Smooth muscle cell (in vitro differentiated cells): ENCODE data around the gene DIP2C. TPM values are rescaled to one million over a fixed set of nuclear protein-coding genes. Genes with fewer than 3 reads are reported as not detected.

Experiments
- DNase-seq: peaks from one replicate; lab custom pipeline; 2025; ENCODE audit not compliant: unreplicated experiment; lab: John Stamatoyannopoulos, UW
- H2AFZ ChIP-seq: fragments of 200-600 bp; sonication (generic); 2 replicates; pipeline ENCODE4 v1.6.0; 2016; ENCODE audit warnings: antibody characterized with exemption, low read depth, mild to moderate bottlenecking
- H3F3A ChIP-seq: fragments of 200-600 bp; sonication (generic); 2 replicates; pipeline ENCODE4 v1.6.0; 2017; ENCODE audit warnings: antibody characterized with exemption, low read depth
- H3K27ac ChIP-seq: fragments of 200-600 bp; sonication (generic); 2 replicates; pipeline ENCODE4 v1.5.1; 2016; ENCODE audit warnings: low read depth, mild to moderate bottlenecking
- H3K27me3 ChIP-seq: fragments of 200-600 bp; sonication (generic); 2 replicates; pipeline ENCODE4 v1.6.1; 2016; ENCODE audit warnings: low read depth, mild to moderate bottlenecking
- H3K36me3 ChIP-seq: fragments of 200-600 bp; sonication (generic); 2 replicates; pipeline ENCODE4 v1.5.1; 2016; ENCODE audit warnings: low read depth
- H3K4me1 ChIP-seq: fragments of 200-600 bp; sonication (generic); 2 replicates; pipeline ENCODE4 v1.5.1; 2016; ENCODE audit warnings: low read depth
- H3K4me2 ChIP-seq: fragments of 200-600 bp; sonication (generic); 2 replicates; pipeline ENCODE4 v1.6.0; 2016; ENCODE audit warnings: mild to moderate bottlenecking
- H3K4me3 ChIP-seq: fragments of 200-600 bp; sonication (generic); 2 replicates; pipeline ENCODE4 v1.5.1; 2016; ENCODE audit warnings: mild to moderate bottlenecking
- H3K79me2 ChIP-seq: fragments of 200-600 bp; sonication (generic); 2 replicates; pipeline ENCODE4 v1.6.0; 2016; ENCODE audit warnings: low read depth, mild to moderate bottlenecking
- H3K9ac ChIP-seq: fragments of 200-600 bp; sonication (generic); 2 replicates; pipeline ENCODE4 v1.6.0; 2016; ENCODE audit warnings: low read depth
- H3K9me3 ChIP-seq: fragments of 200-600 bp; sonication (generic); replicated peaks from 2 replicates; pipeline ENCODE4 v1.5.1; 2016; ENCODE audit warnings: low read depth
- H4K20me1 ChIP-seq: fragments of 200-600 bp; sonication (generic); 2 replicates; pipeline ENCODE4 v1.6.0; 2016; ENCODE audit warnings: low read depth
- CTCF ChIP-seq: fragments of 200-600 bp; sonication (generic); IDR thresholded peaks from 2 replicates; pipeline ENCODE4 v1.5.1; 2017; ENCODE audit warnings: borderline replicate concordance, mild to moderate bottlenecking, antibody characterized with exemption; ENCODE audit not compliant: insufficient read depth, poor library complexity, severe bottlenecking
- WGBS: methylation state at CpG from one replicate; pipeline ENCODE4 v1.1.7; 2016; ENCODE audit warnings: low lambda C conversion rate; 5-methylcytosine and 5-hydroxymethylcytosine counted together
- polyA plus RNA-seq: library from polyadenylated mRNA; unstranded; fragments of >200 nt; fragmentation: Nextera tagmentation; extraction: Ambion mirVana; gene quantifications from 2 replicates; pipeline ENCODE4 v1.2.1, GENCODE V29; 2016
- total RNA-seq: library from RNA; depleted of rRNA; stranded (reverse); fragments of >200 nt; gene quantifications from 2 replicates; pipeline ENCODE4 v1.2.3, GENCODE V29; 2014

The DIP2C gene
- total and polyA plus RNA-seq, 2 experiments from 2014 or later, result 14.9 to 15.3 TPM

- WGBS, result 86% methylated on average over 4 of the region's 4 CpGs
- Histone ChIP-seq H3K9ac (no peak overlapping the region), H4K20me1 (peaks cover 81% of the 10 kb centered on the region), H2AFZ (no peak overlapping the region), H3K4me1 (no peaks in the 10 kb centered on the region), H3K79me2 (peaks cover 84% of the 10 kb centered on the region), H3K36me3 (no peaks in the 10 kb centered on the region), H3K9me3 (no peaks in the 10 kb centered on the region), H3K27ac (no peak overlapping the region), H3K4me3 (no peak overlapping the region), H3F3A (peaks cover 1% of the 10 kb centered on the region), H3K4me2 (no peak overlapping the region), H3K27me3 (no peaks in the 10 kb centered on the region)
- no peak for TF ChIP-seq CTCF
- DNase-seq, result no peak
These were observed 13.9 kb downstream of the DIP2C start for GRCh38 chr10:675532-675931.

GRCh38 chr10:673492-673891, 16.0 kb downstream of the DIP2C start:
- Histone ChIP-seq H3K4me3 (no peak overlapping the region), H3K27ac (no peak overlapping the region), H3K9ac (no peak overlapping the region), H2AFZ (no peak overlapping the region), H3F3A (peaks cover 8% of the 10 kb centered on the region), H4K20me1 (peaks cover 90% of the 10 kb centered on the region), H3K4me2 (no peak overlapping the region), H3K36me3 (no peaks in the 10 kb centered on the region), H3K9me3 (no peaks in the 10 kb centered on the region), H3K27me3 (no peaks in the 10 kb centered on the region), H3K4me1 (no peaks in the 10 kb centered on the region), H3K79me2 (peaks cover 93% of the 10 kb centered on the region)
- TF ChIP-seq CTCF, result no peak
- WGBS, result 85% methylated on average over 9 of the region's 9 CpGs
- no peak for DNase-seq

- 88% methylated on average over 5 of the region's 5 CpGs for WGBS
- peaks cover 90% of the 10 kb centered on the region for H4K20me1 ChIP-seq
These were observed 16.5 kb downstream of the DIP2C start for GRCh38 chr10:672992-673391.

More at GRCh38 chr10:672992-673391, 16.5 kb downstream of the DIP2C start:
- no peak for TF ChIP-seq CTCF
- H3K36me3 ChIP-seq, result no peaks in the 10 kb centered on the region
- no peaks in the 10 kb centered on the region for H3K4me1 ChIP-seq
- DNase-seq, result no peak
- H3K4me2 ChIP-seq, result no peak overlapping the region
- H3K9me3 ChIP-seq, result no peaks in the 10 kb centered on the region
- H3K9ac ChIP-seq, result no peak overlapping the region
- no peak overlapping the region for H3K4me3 ChIP-seq
- no peak overlapping the region for H2AFZ ChIP-seq
- no peaks in the 10 kb centered on the region for H3K27me3 ChIP-seq
- H3K27ac ChIP-seq, result no peak overlapping the region
- peaks cover 13% of the 10 kb centered on the region for H3F3A ChIP-seq
- peaks cover 94% of the 10 kb centered on the region for H3K79me2 ChIP-seq
